CD14-positive monocyte (primary cell): ENCODE data around the gene MISFA. TPM values are rescaled to one million over a fixed set of nuclear protein-coding genes. Genes with fewer than 3 reads are reported as not detected.
A peak's percentile ranks its signal among the peaks of the same experiment; 100 is the strongest.

Source experiments
- DNase-seq, 3 donors: peaks; one replicate each; pipeline ENCODE4 v3.0.0-alpha.2; 2011 to 2022
- H2AFZ ChIP-seq: 2 replicates; pipeline ENCODE4 v1.6.0; 2012; ENCODE audit warnings: mild to moderate bottlenecking, low read depth, low read length, inconsistent platforms; ENCODE audit not compliant: insufficient read depth, poor library complexity, severe bottlenecking
- H3K27ac ChIP-seq, 2 donors: 1 replicate in 1 of 2; 2 replicates in 1 of 2; pipeline ENCODE4 v1.5.1; 2012 to 2013; ENCODE audit warnings: low read length in 2 of 2, control low read depth in 1 of 2, inconsistent platforms in 1 of 2, low read depth in 1 of 2, mild to moderate bottlenecking in 1 of 2
- H3K27me3 ChIP-seq, 2 donors: one replicate each; pipeline versions ENCODE4 v1.6.0 to v1.6.1; 2011 to 2013; ENCODE audit warnings: low read length in 2 of 2; ENCODE audit not compliant: control insufficient read depth in 2 of 2, insufficient read depth in 2 of 2
- H3K36me3 ChIP-seq, 2 donors: replicated peaks in 1 of 2; 1 replicate in 1 of 2; 2 replicates in 1 of 2; pipeline versions ENCODE4 v1.5.1 to v1.6.1; 2012 to 2013; ENCODE audit warnings: low read length in 2 of 2, control low read depth in 1 of 2, inconsistent platforms in 1 of 2, mild to moderate bottlenecking in 1 of 2; ENCODE audit not compliant: insufficient read depth in 2 of 2, control insufficient read depth in 1 of 2
- H3K4me1 ChIP-seq, 2 donors: 1 replicate in 1 of 2; 2 replicates in 1 of 2; pipeline versions ENCODE4 v1.5.1 to v1.6.1; 2012 to 2013; ENCODE audit warnings: low read length in 2 of 2, control low read depth in 1 of 2, inconsistent platforms in 1 of 2, mild to moderate bottlenecking in 1 of 2, moderate library complexity in 1 of 2; ENCODE audit not compliant: insufficient read depth in 2 of 2, control insufficient read depth in 1 of 2
- H3K4me2 ChIP-seq: replicated peaks from 2 replicates; pipeline ENCODE3; 2012; ENCODE audit warnings: low read length, moderate library complexity, mild to moderate bottlenecking; ENCODE audit not compliant: poor library complexity, severe bottlenecking; ENCODE audit errors: extremely low read depth
- H3K4me3 ChIP-seq, 3 experiments: fragments of 200-600 bp in 1 of 3; sonication (generic) in 1 of 3; replicated peaks in 1 of 3; 1 replicate in 2 of 3; 2 replicates in 1 of 3; pipeline ENCODE4 v1.5.1; 2011 to 2013; ENCODE audit warnings: low read length in 3 of 3, mild to moderate bottlenecking in 3 of 3, control low read depth in 2 of 3, low read depth in 2 of 3, inconsistent platforms in 1 of 3, moderate library complexity in 1 of 3
- H3K79me2 ChIP-seq: 2 replicates; pipeline ENCODE4 v1.6.0; 2012; ENCODE audit warnings: mild to moderate bottlenecking, control low read depth, inconsistent platforms, low read length, moderate library complexity; ENCODE audit not compliant: insufficient read depth
- H3K9ac ChIP-seq: 2 replicates; pipeline ENCODE4 v1.6.0; 2017; ENCODE audit warnings: low read length, mild to moderate bottlenecking; ENCODE audit not compliant: insufficient read depth, poor library complexity, severe bottlenecking
- H3K9me3 ChIP-seq, 2 donors: replicated peaks in 1 of 2; 1 replicate in 1 of 2; 2 replicates in 1 of 2; pipeline versions ENCODE4 v1.5.1 to v1.6.1; 2012 to 2013; ENCODE audit warnings: low read length in 2 of 2, control low read depth in 1 of 2; ENCODE audit not compliant: control insufficient read depth in 1 of 2, insufficient read depth in 1 of 2
- H4K20me1 ChIP-seq: 2 replicates; pipeline ENCODE4 v1.6.0; 2012; ENCODE audit warnings: mild to moderate bottlenecking, low read length, control low read depth, moderate library complexity; ENCODE audit not compliant: insufficient read depth
- H3K27ac Mint-ChIP-seq, 7 donors: one replicate each; pipeline ENCODE4 v1.8.0; 2020; ENCODE audit warnings: mild to moderate bottlenecking in 7 of 7, mixed read lengths in 7 of 7, moderate library complexity in 6 of 7, inconsistent platforms in 2 of 7
- H3K27me3 Mint-ChIP-seq, 3 donors: one replicate each; pipeline ENCODE4 v1.8.0; 2021 to 2022; ENCODE audit warnings: low read depth in 3 of 3, mild to moderate bottlenecking in 3 of 3, mixed read lengths in 3 of 3, moderate library complexity in 3 of 3, inconsistent platforms in 1 of 3
- H3K36me3 Mint-ChIP-seq, 2 donors: one replicate each; pipeline ENCODE4 v1.8.0; 2020; ENCODE audit warnings: mixed read lengths in 2 of 2, inconsistent platforms in 1 of 2, mild to moderate bottlenecking in 1 of 2
- H3K4me1 Mint-ChIP-seq: one replicate; pipeline ENCODE4 v1.8.0; 2020; ENCODE audit warnings: mild to moderate bottlenecking, mixed read lengths
- H3K4me3 Mint-ChIP-seq, 2 donors: one replicate each; pipeline ENCODE4 v1.8.0; 2020; ENCODE audit warnings: mild to moderate bottlenecking in 2 of 2, mixed read lengths in 2 of 2, moderate library complexity in 1 of 2
- H3K9me3 Mint-ChIP-seq, 7 donors: one replicate each; pipeline ENCODE4 v1.8.0; 2020 to 2022; ENCODE audit warnings: mixed read lengths in 7 of 7, mild to moderate bottlenecking in 6 of 7, moderate library complexity in 6 of 7, inconsistent platforms in 2 of 7
- WGBS: methylation state at CpG from one replicate; pipeline ENCODE4 v1.1.5; 2013; ENCODE audit warnings: missing lambda C conversion rate; ENCODE audit not compliant: insufficient coverage; 5-methylcytosine and 5-hydroxymethylcytosine counted together
- intact Hi-C, 2 donors: fragments of 100-400 bp; cut with micrococcal nuclease; formaldehyde crosslinking; loops; one replicate each; pipeline versions ENCODE4 v1.15.0 to v1.15.1; 2023
- polyA plus RNA-seq, 3 donors: library from polyadenylated mRNA; depleted of rRNA in 1 of 3; unstranded in 2 of 3; stranded (reverse) in 1 of 3; fragments of 300-500 nt in 2 of 3; fragments of >200 nt in 1 of 3; fragmentation: Illumina TruSeq in 2 of 3; gene quantifications; 1 replicate in 2 of 3; 2 replicates in 1 of 3; pipeline ENCODE4 v1.2.3, GENCODE V29; 2012 to 2021
- TF ChIP-seq, protein P1 (sequence below): fragments of 200-600 bp; IDR thresholded peaks from one replicate; pipeline ENCODE4 v1.8.0; 2022; ENCODE audit warnings: antibody characterized with exemption, mild to moderate bottlenecking

Gene MISFA
- polyA plus RNA-seq, 3 donors = 0.43 TPM; not detected in 2

GRCh38 chr11:18578975-18579598 lies 20.5 kb upstream of the MISFA start:
- H4K20me1 ChIP-seq = no peaks in the 10 kb centered on the region
- H3K4me1 ChIP-seq = no peaks in the 10 kb centered on the region
- H3K9me3 ChIP-seq = no peaks in the 10 kb centered on the region
- no peak overlapping the region for H3K9ac ChIP-seq
- no peaks in the 10 kb centered on the region for H3K79me2 ChIP-seq
- peaks cover 28 to 57% of the 10 kb centered on the region in 2 donors for H3K36me3 ChIP-seq
- H3K4me3 Mint-ChIP-seq = no peak overlapping the region
- peak overlapping the region in 2 of 7 donors; percentile 38 to 73 for H3K27ac Mint-ChIP-seq
- no peak for DNase-seq
- TF ChIP-seq, protein P1, sequence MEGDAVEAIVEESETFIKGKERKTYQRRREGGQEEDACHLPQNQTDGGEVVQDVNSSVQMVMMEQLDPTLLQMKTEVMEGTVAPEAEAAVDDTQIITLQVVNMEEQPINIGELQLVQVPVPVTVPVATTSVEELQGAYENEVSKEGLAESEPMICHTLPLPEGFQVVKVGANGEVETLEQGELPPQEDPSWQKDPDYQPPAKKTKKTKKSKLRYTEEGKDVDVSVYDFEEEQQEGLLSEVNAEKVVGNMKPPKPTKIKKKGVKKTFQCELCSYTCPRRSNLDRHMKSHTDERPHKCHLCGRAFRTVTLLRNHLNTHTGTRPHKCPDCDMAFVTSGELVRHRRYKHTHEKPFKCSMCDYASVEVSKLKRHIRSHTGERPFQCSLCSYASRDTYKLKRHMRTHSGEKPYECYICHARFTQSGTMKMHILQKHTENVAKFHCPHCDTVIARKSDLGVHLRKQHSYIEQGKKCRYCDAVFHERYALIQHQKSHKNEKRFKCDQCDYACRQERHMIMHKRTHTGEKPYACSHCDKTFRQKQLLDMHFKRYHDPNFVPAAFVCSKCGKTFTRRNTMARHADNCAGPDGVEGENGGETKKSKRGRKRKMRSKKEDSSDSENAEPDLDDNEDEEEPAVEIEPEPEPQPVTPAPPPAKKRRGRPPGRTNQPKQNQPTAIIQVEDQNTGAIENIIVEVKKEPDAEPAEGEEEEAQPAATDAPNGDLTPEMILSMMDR = no peak
- H3K27ac ChIP-seq = no peak overlapping the region
- H3K9me3 Mint-ChIP-seq = no peaks in the 10 kb centered on the region
- no peak overlapping the region for H3K4me2 ChIP-seq
- intact Hi-C loops = no loop called here
- H2AFZ ChIP-seq = no peak overlapping the region
- no peaks in the 10 kb centered on the region for H3K27me3 ChIP-seq
- no peaks in the 10 kb centered on the region for H3K27me3 Mint-ChIP-seq
- H3K4me1 Mint-ChIP-seq = peaks cover 3% of the 10 kb centered on the region
- no peak overlapping the region for H3K4me3 ChIP-seq
- H3K36me3 Mint-ChIP-seq = peaks cover 38 to 56% of the 10 kb centered on the region in 2 donors
- 83% methylated on average over 7 of the region's 14 CpGs for WGBS

- no peaks in the 10 kb centered on the region for H3K9me3 Mint-ChIP-seq
Measured at GRCh38 chr11:18580113-18580766, 19.3 kb upstream of the MISFA start.

More at GRCh38 chr11:18580113-18580766, 19.3 kb upstream of the MISFA start:
- no peak for DNase-seq
- peaks cover 30 to 50% of the 10 kb centered on the region in 2 donors for H3K36me3 Mint-ChIP-seq
- no peak overlapping the region for H3K4me3 ChIP-seq
- intact Hi-C loops = no loop called here
- H2AFZ ChIP-seq = no peak overlapping the region
- H3K4me2 ChIP-seq = no peak overlapping the region
- H3K27ac ChIP-seq = no peak overlapping the region
- H3K4me3 Mint-ChIP-seq = no peak overlapping the region
- H3K36me3 ChIP-seq = peaks cover 19 to 45% of the 10 kb centered on the region in 2 donors
- H4K20me1 ChIP-seq = no peaks in the 10 kb centered on the region
- no peak overlapping the region for H3K27ac Mint-ChIP-seq
- no peaks in the 10 kb centered on the region for H3K9me3 ChIP-seq
- H3K4me1 Mint-ChIP-seq = peaks cover 3% of the 10 kb centered on the region
- no CpG with 5 or more reads among the region's 2 CpGs for WGBS
- TF ChIP-seq, protein P1 = no peak
- no peaks in the 10 kb centered on the region for H3K27me3 Mint-ChIP-seq
- no peak overlapping the region for H3K9ac ChIP-seq
- no peaks in the 10 kb centered on the region for H3K4me1 ChIP-seq
- no peaks in the 10 kb centered on the region for H3K27me3 ChIP-seq
- no peaks in the 10 kb centered on the region for H3K79me2 ChIP-seq
